K562 (cell line): Measurements from ENCODE around the gene COL23A1. TPM values are rescaled to one million over a fixed set of nuclear protein-coding genes. Genes with fewer than 3 reads are reported as not detected.

ENCODE experiments used
- ATAC-seq: fragments of 200-7000 bp; cut with Tn5 transposase; 3 replicates; pipeline ENCODE4 v1.9.1; 2020; ENCODE audit warnings: moderate library complexity
- BruUV-seq: library from RNA; stranded (reverse); fragments of 400-500 nt; replicated peaks from 2 replicates; lab custom pipeline; 2021; lab: Mats Ljungman, UMichigan
- CTCF ChIA-PET: fragments of 300-600 bp; formaldehyde crosslinking; extraction: SDS; loops from one replicate; lab custom pipeline; 2021; ENCODE audit warnings: low intra/inter-chr PET ratio; lab: Yijun Ruan, JAX
- POLR2A ChIA-PET: fragments of 300-600, 350-650 bp; sonication (Branson Sonifier 250); formaldehyde crosslinking; extraction: SDS; loops from one replicate; lab custom pipeline; 2021; ENCODE audit warnings: antibody characterized with exemption, inconsistent platforms; lab: Yijun Ruan, JAX
- DNase-seq, 4 experiments: peaks; one replicate each; pipeline versions ENCODE4 v3.0.0 to v3.0.0-alpha.2; 2011 to 2018; ENCODE audit warnings: low spot score in 3 of 4, mixed read lengths in 3 of 4; ENCODE audit errors: extremely low read depth in 1 of 4
- FAIRE-seq: peaks from 2 replicates; lab custom pipeline; 2011; peaks lifted over from hg19 to GRCh38; lab: Jason Lieb, UNC
- H2AFZ ChIP-seq: 2 replicates; pipeline ENCODE4 v1.6.0; 2011; ENCODE audit warnings: low read depth, low read length, control low read depth, inconsistent platforms
- H3K27ac ChIP-seq: fragments of 200-600 bp; 3 replicates; pipeline ENCODE4 v1.8.0; 2011; ENCODE audit warnings: low read depth, mild to moderate bottlenecking, control low read depth, inconsistent platforms, low read length, moderate library complexity, mixed read lengths; ENCODE audit errors: extremely low read depth
- H3K27me3 ChIP-seq, 2 experiments: fragments of 300-600 bp in 1 of 2; 2 replicates in 1 of 2; 3 replicates in 1 of 2; pipeline versions ENCODE4 v1.6.0 to v1.8.0; 2011; ENCODE audit warnings: inconsistent platforms in 2 of 2, low read length in 2 of 2, mild to moderate bottlenecking in 1 of 2, mixed read lengths in 1 of 2, moderate library complexity in 1 of 2; ENCODE audit not compliant: control insufficient read depth in 2 of 2, insufficient read depth in 2 of 2
- H3K36me3 ChIP-seq: fragments of 300-600 bp; 3 replicates; pipeline ENCODE4 v1.8.0; 2011; ENCODE audit warnings: mild to moderate bottlenecking, low read length, inconsistent platforms; ENCODE audit not compliant: control insufficient read depth, insufficient read depth
- H3K4me1 ChIP-seq, 2 experiments: fragments of 200-600 bp in 1 of 2; replicated peaks in 1 of 2; 2 replicates in 1 of 2; 3 replicates in 1 of 2; pipeline versions ENCODE4 v1.5.1 to v1.8.0; 2011; ENCODE audit warnings: inconsistent platforms in 2 of 2, low read length in 2 of 2, mild to moderate bottlenecking in 1 of 2, mixed read lengths in 1 of 2, moderate library complexity in 1 of 2; ENCODE audit not compliant: control insufficient read depth in 2 of 2, insufficient read depth in 2 of 2
- H3K4me2 ChIP-seq: 2 replicates; pipeline ENCODE4 v1.6.1; 2011; ENCODE audit warnings: low read length, control low read depth, inconsistent platforms, mixed read lengths; ENCODE audit not compliant: insufficient read depth
- H3K4me3 ChIP-seq: fragments of 200-600 bp; sonication (generic), shearing (Covaris generic); 2 replicates; pipeline ENCODE4 v1.5.1; 2016; ENCODE audit warnings: control low read depth, inconsistent platforms
- H3K79me2 ChIP-seq: fragments of 200-600 bp; 3 replicates; pipeline ENCODE4 v1.8.0; 2011; ENCODE audit warnings: low read length, inconsistent platforms; ENCODE audit not compliant: control insufficient read depth, insufficient read depth
- H3K9ac ChIP-seq, 2 experiments: 2 replicates each; pipeline versions ENCODE4 v1.6.0 to v1.6.1; 2011; ENCODE audit warnings: low read depth in 2 of 2, low read length in 2 of 2, control low read depth in 1 of 2, inconsistent platforms in 1 of 2, mild to moderate bottlenecking in 1 of 2, mixed read lengths in 1 of 2; ENCODE audit not compliant: insufficient read depth in 1 of 2
- H3K9me1 ChIP-seq: one replicate; pipeline ENCODE4 v1.6.0; 2011; ENCODE audit warnings: inconsistent platforms, mild to moderate bottlenecking, low read length, moderate library complexity; ENCODE audit not compliant: control insufficient read depth, insufficient read depth
- H3K9me3 ChIP-seq: replicated peaks from 2 replicates; pipeline ENCODE4 v1.5.1; 2011; ENCODE audit warnings: low read depth, low read length, inconsistent platforms; ENCODE audit not compliant: control insufficient read depth, insufficient read depth
- H4K20me1 ChIP-seq: replicated peaks from 2 replicates; pipeline ENCODE4 v1.6.1; 2011; ENCODE audit warnings: low read length, inconsistent platforms, mixed read lengths; ENCODE audit not compliant: control insufficient read depth, insufficient read depth
- BDP1 ChIP-seq: IDR thresholded peaks from 3 replicates; pipeline ENCODE4 v1.6.1; 2011; ENCODE audit not compliant: insufficient read length, insufficient read depth
- CREB3L1 ChIP-seq: fragments of 450-650 bp; IDR thresholded peaks from 2 replicates; pipeline ENCODE4 v1.6.1; 2014; ENCODE audit warnings: low read depth, mild to moderate bottlenecking, moderate library complexity, borderline replicate concordance
- DACH1 ChIP-seq: fragments of 450-650 bp; IDR thresholded peaks from 2 replicates; pipeline ENCODE4 v1.6.1; 2018; ENCODE audit not compliant: partially characterized antibody
- MCM3 ChIP-seq: fragments of 450-650 bp; IDR thresholded peaks from 2 replicates; pipeline ENCODE4 v1.6.1; 2016
- NFIC ChIP-seq: fragments of 450-650 bp; IDR thresholded peaks from 2 replicates; pipeline ENCODE4 v1.6.1; 2017; ENCODE audit warnings: mild to moderate bottlenecking, inconsistent platforms
- RFX5 ChIP-seq: IDR thresholded peaks from 2 replicates; pipeline ENCODE4 v1.6.1; 2011; ENCODE audit warnings: low read depth, mild to moderate bottlenecking, improper control_type of control experiment, low read length
- SP2 ChIP-seq: IDR thresholded peaks from 2 replicates; pipeline ENCODE4 v1.6.1; 2011; ENCODE audit warnings: mild to moderate bottlenecking, low read depth, low read length, moderate library complexity; ENCODE audit not compliant: poor library complexity, severe bottlenecking; ENCODE audit errors: extremely low read depth
- UBTF ChIP-seq, 2 experiments: IDR thresholded peaks; 2 replicates each; pipeline ENCODE4 v1.6.1; 2012; ENCODE audit warnings: improper control_type of control experiment in 2 of 2, low read depth in 2 of 2, low read length in 2 of 2, borderline replicate concordance in 1 of 2
- YY1 ChIP-seq, 3 experiments: IDR thresholded peaks; 2 replicates each; pipeline ENCODE4 v1.6.1; 2011; ENCODE audit warnings: low read length in 2 of 3, mild to moderate bottlenecking in 2 of 3, moderate library complexity in 2 of 3, borderline replicate concordance in 1 of 3, control low read depth in 1 of 3, low read depth in 1 of 3; ENCODE audit not compliant: insufficient read depth in 3 of 3, insufficient replicate concordance in 2 of 3, control insufficient read depth in 1 of 3, insufficient read length in 1 of 3; ENCODE audit errors: extremely low read depth in 1 of 3
- ZNF140 ChIP-seq: fragments of 250-450 bp; sonication (Bioruptor Pico); IDR thresholded peaks from 2 replicates; pipeline ENCODE4 v1.8.0; 2021; ENCODE audit warnings: moderate library complexity, mild to moderate bottlenecking, inconsistent platforms
- WGBS: fragments of 100-300 bp; shearing (Covaris generic); methylation state at CpG from one replicate; pipeline ENCODE4 v1.1.6; 2016; ENCODE audit warnings: low coverage, mixed read lengths; ENCODE audit not compliant: insufficient coverage; ENCODE audit errors: missing lambda C conversion rate; 5-methylcytosine and 5-hydroxymethylcytosine counted together
- in situ Hi-C: fragments of 300-500 bp; cut with MboI; formaldehyde crosslinking; loops from 4 replicates; pipeline ENCODE4 v1.15.0; 2018; ENCODE audit warnings: inconsistent platforms, mixed read lengths
- intact Hi-C: fragments of 100-400 bp; cut with micrococcal nuclease; formaldehyde crosslinking; loops from 2 replicates; pipeline ENCODE4 v1.14.2; 2022
- polyA plus RNA-seq, 8 experiments: library from polyadenylated mRNA; depleted of rRNA in 4 of 8; stranded (reverse) in 5 of 8; unstranded in 3 of 8; fragments of >200 nt; fragmentation: Nextera tagmentation in 2 of 8; fragmentation: Illumina TruSeq in 1 of 8; extraction: Ambion mirVana in 2 of 8; extraction: Trizol in 1 of 8; gene quantifications; 2 replicates each; pipeline versions ENCODE4 v1.2.1 to v1.2.3, GENCODE V29; 2011 to 2014; ENCODE audit warnings: inconsistent platforms in 1 of 8, missing spikeins in 1 of 8
- total RNA-seq, 7 experiments: library from RNA; depleted of rRNA in 6 of 7; stranded (reverse); fragments of >200 nt in 6 of 7; fragmentation: Illumina TruSeq in 2 of 7; extraction: Trizol in 2 of 7; gene quantifications; 2 replicates each; pipeline versions ENCODE4 v1.2.1 to v1.2.3, GENCODE V29; 2011 to 2021; ENCODE audit warnings: low replicate concordance in 1 of 7

COL23A1 gene
- total and polyA plus RNA-seq, 9 of the 15 experiments (the other 6 are each of a cell fraction or from before 2014, with no cell fraction given) = 0.09 TPM; not detected in 8

GRCh38 chr5:178241688-178242231, 348.4 kb downstream of the COL23A1 start:
- no TSS peak for BruUV-seq
- peak; percentile 69 for TF ChIP-seq NFIC
- no peak for TF ChIP-seq RFX5
- no peak for TF ChIP-seq ZNF140 (CRISPR knock-in tag)
- no peak for TF ChIP-seq MCM3
- no peak for TF ChIP-seq DACH1
- CTCF ChIA-PET = no interaction called here
- H3K9me3 ChIP-seq = no peaks in the 10 kb centered on the region
- no peak overlapping the region for H3K27ac ChIP-seq
- 17% methylated on average over 9 of the region's 15 CpGs for WGBS
- H3K79me2 ChIP-seq = no peaks in the 10 kb centered on the region
- no peak; the same call in 2 of the 3 replicates for ATAC-seq
- no peaks in the 10 kb centered on the region for H3K36me3 ChIP-seq
- DNase-seq = no peak
- H3K4me3 ChIP-seq = no peak overlapping the region
- no peak overlapping the region for H2AFZ ChIP-seq
- H4K20me1 ChIP-seq = no peaks in the 10 kb centered on the region; the same call in 1 of the 2 replicates
- H3K4me2 ChIP-seq = no peak overlapping the region
- in situ Hi-C loops = no loop called here
- POLR2A ChIA-PET = interaction anchor here (0.9 kb wide), 1 partner anchor 13 kb away, joined by 4 read pairs; no protein-coding TSS in a partner anchor
- peaks cover 12 to 24% of the 10 kb centered on the region in 2 experiments for H3K4me1 ChIP-seq
- H3K9ac ChIP-seq = no peak overlapping the region; a peak in 1 of 4 replicates
- no peaks in the 10 kb centered on the region for H3K9me1 ChIP-seq
- FAIRE-seq = no peak
- intact Hi-C loops = no loop called here
- peaks cover 0 to 21% of the 10 kb centered on the region in 2 experiments; a peak in 3 of 5 replicates for H3K27me3 ChIP-seq

DNA sequence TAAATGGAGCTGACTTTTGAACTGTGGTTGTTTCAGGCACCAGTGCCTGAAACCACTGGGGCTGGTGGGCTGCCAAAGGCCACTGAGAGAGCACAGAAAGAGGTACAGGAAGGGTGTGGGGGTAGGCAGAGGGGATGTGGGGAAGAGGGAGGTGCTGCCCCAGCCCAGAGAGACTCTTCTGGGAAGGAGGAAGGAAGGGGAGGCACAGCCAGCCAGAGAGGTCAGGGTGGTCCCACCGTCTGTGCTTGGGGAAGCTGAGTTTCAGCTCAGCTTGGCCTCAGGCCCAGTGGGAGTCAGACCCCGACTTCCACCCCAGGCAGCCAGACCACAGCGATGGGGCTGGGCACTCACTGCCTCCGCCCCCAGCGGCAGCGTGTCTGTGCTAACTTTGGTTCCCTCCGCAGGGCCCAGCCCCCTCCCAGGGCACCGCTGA, 348.9 kb downstream of the COL23A1 start:
- H3K4me1 ChIP-seq = peaks cover 17 to 28% of the 10 kb centered on the region in 2 experiments
- no peaks in the 10 kb centered on the region for H3K9me3 ChIP-seq
- H3K27ac ChIP-seq = no peak overlapping the region
- H3K36me3 ChIP-seq = no peaks in the 10 kb centered on the region
- H3K4me2 ChIP-seq = no peak overlapping the region
- DNase-seq (no peak), FAIRE-seq (no peak), ATAC-seq (no peak)
- no peaks in the 10 kb centered on the region for H3K9me1 ChIP-seq
- H2AFZ ChIP-seq = no peak overlapping the region
- H3K4me3 ChIP-seq = no peak overlapping the region
- 44% methylated on average over 5 of the region's 8 CpGs for WGBS
- H3K27me3 ChIP-seq = peaks cover 0 to 18% of the 10 kb centered on the region in 2 experiments; a peak in 3 of 5 replicates
- H3K9ac ChIP-seq = no peak overlapping the region; a peak in 1 of 4 replicates
- no TSS peak for BruUV-seq
- in situ Hi-C loops = no loop called here
- H4K20me1 ChIP-seq = no peaks in the 10 kb centered on the region; the same call in 1 of the 2 replicates
- CTCF ChIA-PET = no interaction called here
- POLR2A ChIA-PET = interaction anchor here (0.6 to 0.9 kb wide), 3 partner anchors 12 to 208 kb away, joined by 3 to 4 read pairs (median 3); no protein-coding TSS in a partner anchor
- intact Hi-C loops = no loop called here
- no peaks in the 10 kb centered on the region for H3K79me2 ChIP-seq
- TF ChIP-seq BDP1 (no peak), SP2 (no peak), UBTF (IDR thresholded peaks at IDR 0.05; ENCODE audit: borderline replicate concordance in 1 of 2, low read depth in 2 of 2, low read length in 2 of 2) (no peak), CREB3L1 (no peak), YY1 (IDR thresholded peaks at IDR 0.05; ENCODE audit: borderline replicate concordance in 1 of 3, control insufficient read depth in 1 of 3, extremely low read depth in 1 of 3, insufficient read depth in 3 of 3, insufficient read length in 1 of 3, insufficient replicate concordance in 2 of 3, low read depth in 1 of 3, low read length in 2 of 3) (no peak)
